ENCODE measurements around the gene TNFAIP6. TPM values are rescaled to one million over a fixed set of nuclear protein-coding genes. Genes with fewer than 3 reads are reported as not detected.
"Not testable (repeated sequence)": the region's sequence is repeated elsewhere in the genome, so short reads cannot be mapped to it uniquely, and the experiment has no call there.

The TNFAIP6 gene
- total and polyA plus RNA-seq, 2 of the 8 experiments (the other 6 are each of a cell fraction or from before 2014, with no cell fraction given) = 1.1 to 2.0 TPM

- ChIA-PET CTCF (ENCODE audit: partially characterized antibody) (interaction anchor here (0.6 to 6.0 kb wide), 4 partner anchors 15 to 969 kb away, joined by 3 to 40 read pairs (median 4); no protein-coding TSS in a partner anchor), POLR2A (ENCODE audit: partially characterized antibody) (interaction anchor here (0.6 to 4.3 kb wide), 8 partner anchors 9 to 1806 kb away, joined by 3 to 39 read pairs (median 4); no protein-coding TSS in a partner anchor)
- FAIRE-seq; H4K8ac ChIP-seq (ENCODE audit: extremely low read depth, insufficient read depth, low read length); H3K27me3 ChIP-seq (replicated peaks in 1 of 4; ENCODE audit: control insufficient read depth in 3 of 4, extremely low read depth in 1 of 4, insufficient read depth in 3 of 4, low read length in 3 of 4); H3K18ac ChIP-seq (ENCODE audit: extremely low read depth, low read length); H3K4me1 ChIP-seq (replicated peaks in 1 of 4; ENCODE audit: control insufficient read depth in 3 of 4, insufficient read depth in 4 of 4, low read length in 3 of 4); H3K23ac ChIP-seq (ENCODE audit: insufficient read length); H3K27ac ChIP-seq (ENCODE audit: low read depth, low read length); H4K5ac ChIP-seq (ENCODE audit: insufficient read length, low read depth, low read length); H2BK120ac ChIP-seq (replicated peaks; ENCODE audit: low read depth, low read length); H2AFZ ChIP-seq (ENCODE audit: low read length); H3K9me3 ChIP-seq (ENCODE audit: insufficient read depth in 2 of 2, low read depth in 1 of 2, low read length in 1 of 2); H2AK5ac ChIP-seq (ENCODE audit: low read depth, low read length); H2BK12ac ChIP-seq (ENCODE audit: low read depth, low read length); H3K23me2 ChIP-seq (ENCODE audit: low read depth, low read length); H2BK20ac ChIP-seq (ENCODE audit: low read length); DNase-seq (ENCODE audit: low read depth in 1 of 2, low spot score in 2 of 2); H3K4me3 ChIP-seq (ENCODE audit: extremely low read depth in 1 of 4, insufficient read depth in 2 of 4, low read depth in 3 of 4, low read length in 4 of 4); H2BK15ac ChIP-seq (ENCODE audit: low read length); H3K4ac ChIP-seq (replicated peaks; ENCODE audit: insufficient read length, low read depth, low read length); H3K14ac ChIP-seq (ENCODE audit: insufficient read length); H3K4me2 ChIP-seq (ENCODE audit: insufficient read depth in 1 of 2, low read depth in 2 of 2, low read length in 2 of 2); H3K79me1 ChIP-seq (ENCODE audit: low read depth, low read length); H3K9ac ChIP-seq (replicated peaks in 1 of 4; ENCODE audit: extremely low read depth in 1 of 4, low read depth in 3 of 4, low read length in 3 of 4); H3K56ac ChIP-seq (replicated peaks; ENCODE audit: insufficient read length, low read depth, low read length); H4K91ac ChIP-seq (replicated peaks; ENCODE audit: insufficient read length, low read length); H2BK5ac ChIP-seq (ENCODE audit: low read depth, low read length): not testable (repeated sequence)
- Histone ChIP-seq H4K20me1 (replicated peaks in 1 of 2; ENCODE audit: control insufficient read depth in 1 of 2, insufficient read depth in 2 of 2, low read length in 2 of 2) (peaks cover 8 to 13% of the 10 kb centered on the region in 2 experiments), H3K79me2 (ENCODE audit: control insufficient read depth in 1 of 2, insufficient read depth in 2 of 2, low read length in 2 of 2) (peaks cover 0 to 91% of the 10 kb centered on the region in 2 experiments; a peak in 3 of 4 replicates), H3K36me3 (ENCODE audit: control insufficient read depth in 2 of 4, insufficient read depth in 4 of 4, low read length in 3 of 4) (peaks cover 35 to 98% (median 61%) of the 10 kb centered on the region in 4 experiments)
- WGBS, 2 experiments (ENCODE audit: extremely low coverage in 1 of 2, insufficient coverage in 1 of 2, insufficient read length in 1 of 2, insufficient replicate concordance in 2 of 2, low coverage in 1 of 2, low lambda C conversion rate in 2 of 2, missing lambda C conversion rate in 1 of 2) = 90% methylated on average over 12 of the region's 12 CpGs; no CpG with 5 or more reads in 1 of the 2 experiments
These were observed 64.3 kb downstream of the TNFAIP6 start for GRCh38 chr2:151421681-151422080.

Measured in H1 (cell line).